Measurements from ENCODE around the gene MED27. TPM values are rescaled to one million over a fixed set of nuclear protein-coding genes. Genes with fewer than 3 reads are reported as not detected.

The MED27 gene
- total and polyA plus RNA-seq, 2 of the 4 experiments (the other 2 are of a cell fraction): 50.2 to 63.4 TPM

DNA sequence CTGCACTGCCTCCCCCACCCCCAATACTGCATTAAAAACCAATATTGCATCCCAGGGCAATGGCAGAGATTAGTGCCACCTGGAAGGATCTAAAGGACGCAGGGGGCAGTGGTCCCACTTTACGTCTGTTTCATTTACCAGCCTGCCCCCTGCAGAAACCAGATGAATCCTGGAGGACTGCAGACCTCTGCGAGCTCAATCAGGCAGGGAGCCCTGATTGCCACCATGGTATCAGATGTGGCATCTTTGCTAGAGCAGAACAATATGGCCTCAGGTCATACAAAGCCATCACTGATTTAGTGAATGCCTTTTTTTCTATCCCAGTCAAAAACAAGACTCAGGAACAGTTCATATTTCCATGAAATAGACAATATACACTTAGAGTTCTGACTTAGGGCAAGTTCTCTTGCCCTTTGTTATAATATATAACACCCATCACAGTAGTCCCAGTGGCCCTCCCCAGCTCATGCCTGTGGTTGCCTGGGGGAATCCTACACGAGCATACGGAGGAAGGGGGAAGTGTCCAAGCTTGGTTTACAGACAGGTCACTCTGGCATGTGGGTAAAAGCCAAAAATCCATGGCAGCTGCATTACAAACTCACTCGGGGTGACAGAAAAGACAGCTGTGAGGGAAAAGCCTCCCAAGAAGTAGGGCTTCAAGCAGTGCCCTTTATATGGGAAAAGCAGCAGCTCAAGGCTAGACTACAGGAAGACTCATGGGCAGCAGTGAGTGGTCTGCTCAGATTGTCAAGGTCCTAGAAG is 85.1 kb downstream of the MED27 start:
- no peak overlapping the region for H2AK9ac ChIP-seq (replicated peaks; ENCODE audit: low read depth, low read length, poor library complexity)
- dilution Hi-C loops (cut with HindIII; ENCODE audit: low sequenced_read_pairs, unreplicated experiment) (no loop called here), intact Hi-C loops (cut with micrococcal nuclease) (no loop called here), in situ Hi-C loops (cut with MboI; ENCODE audit: low sequenced_read_pairs) (no loop called here)
- peaks cover 4% of the 10 kb centered on the region; the same call in 1 of the 2 replicates for H4K20me1 ChIP-seq (ENCODE audit: insufficient read depth, low read length)
- H3K4me3 ChIP-seq (ENCODE audit: insufficient read depth, low read depth, low read length): no peak overlapping the region
- peaks cover 8% of the 10 kb centered on the region for H3K4me1 ChIP-seq (ENCODE audit: control insufficient read depth, insufficient read depth, low read length)
- POLR2A ChIA-PET (ENCODE audit: unreplicated experiment): no interaction called here
- TF ChIP-seq RAD21 (IDR thresholded peaks at IDR 0.05; ENCODE audit: low read length) (no peak), SMC3 (IDR thresholded peaks at IDR 0.05; ENCODE audit: low read depth, low read length) (no peak), MAZ (IDR thresholded peaks at IDR 0.05; ENCODE audit: borderline replicate concordance, low read depth, low read length) (no peak)
- TF ChIP-seq, protein P1, sequence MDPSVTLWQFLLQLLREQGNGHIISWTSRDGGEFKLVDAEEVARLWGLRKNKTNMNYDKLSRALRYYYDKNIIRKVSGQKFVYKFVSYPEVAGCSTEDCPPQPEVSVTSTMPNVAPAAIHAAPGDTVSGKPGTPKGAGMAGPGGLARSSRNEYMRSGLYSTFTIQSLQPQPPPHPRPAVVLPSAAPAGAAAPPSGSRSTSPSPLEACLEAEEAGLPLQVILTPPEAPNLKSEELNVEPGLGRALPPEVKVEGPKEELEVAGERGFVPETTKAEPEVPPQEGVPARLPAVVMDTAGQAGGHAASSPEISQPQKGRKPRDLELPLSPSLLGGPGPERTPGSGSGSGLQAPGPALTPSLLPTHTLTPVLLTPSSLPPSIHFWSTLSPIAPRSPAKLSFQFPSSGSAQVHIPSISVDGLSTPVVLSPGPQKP (IDR thresholded peaks at IDR 0.05; ENCODE audit: borderline replicate concordance, low read depth, low read length): no peak
- peaks cover 3% of the 10 kb centered on the region for H3K9me1 ChIP-seq (ENCODE audit: insufficient read depth, low read length)
- WGBS, 2 experiments (ENCODE audit: extremely low coverage in 2 of 2, insufficient read length in 1 of 2): 83% methylated on average over 4 of the region's 6 CpGs; no CpG with 5 or more reads in 1 of the 2 experiments
- no peak overlapping the region for H2BK120ac ChIP-seq (ENCODE audit: low read depth, low read length)
- H3K27ac ChIP-seq (ENCODE audit: insufficient read depth, low read length): no peak overlapping the region
- no peak overlapping the region for H2AFZ ChIP-seq (replicated peaks; ENCODE audit: low read length, poor library complexity)
- H4K91ac ChIP-seq (ENCODE audit: insufficient read depth, low read depth, low read length): no peak overlapping the region
- no peak overlapping the region for H2BK5ac ChIP-seq (ENCODE audit: low read depth, low read length, poor library complexity, severe bottlenecking)
- DNase-seq: no peak
- H3K4ac ChIP-seq (ENCODE audit: low read depth, low read length): peak overlapping the region; percentile 35; the same call in 1 of the 2 replicates
- H4K8ac ChIP-seq (ENCODE audit: low read depth in 2 of 2, low read length in 2 of 2): no peak overlapping the region
- H3K9ac ChIP-seq (ENCODE audit: low read depth, low read length): no peak overlapping the region
- H3K27me3 ChIP-seq (ENCODE audit: control insufficient read depth, insufficient read depth, low read length): no peaks in the 10 kb centered on the region
- H2BK15ac ChIP-seq (ENCODE audit: low read depth, low read length): no peak overlapping the region
- no peak overlapping the region for H3K4me2 ChIP-seq (ENCODE audit: low read depth, low read length)
- no peak overlapping the region; the same call in 1 of the 2 replicates for H2BK20ac ChIP-seq (ENCODE audit: low read depth, low read length)
- no peak overlapping the region for H3K23ac ChIP-seq (ENCODE audit: low read depth, low read length)
- peaks cover 6% of the 10 kb centered on the region for H3K9me3 ChIP-seq (ENCODE audit: control insufficient read depth, insufficient read depth, low read length)
- no peak overlapping the region for H2AK5ac ChIP-seq (ENCODE audit: low read depth, low read length)
- peaks cover 4% of the 10 kb centered on the region; the same call in 1 of the 2 replicates for H3K36me3 ChIP-seq (ENCODE audit: control insufficient read depth, insufficient read depth, low read length)
- peaks cover 62 to 80% of the 10 kb centered on the region in 2 experiments for H3K79me1 ChIP-seq (ENCODE audit: low read depth in 1 of 2, low read length in 2 of 2)
- CTCF ChIA-PET: no interaction called here
- no peak overlapping the region for H3K14ac ChIP-seq (replicated peaks; ENCODE audit: low read depth, low read length)
- no peak overlapping the region for H3K18ac ChIP-seq (ENCODE audit: low read depth, low read length)
- H4K5ac ChIP-seq (ENCODE audit: low read depth, low read length): no peak overlapping the region
- H3K56ac ChIP-seq (ENCODE audit: extremely low read depth, insufficient read depth, low read length): no peak overlapping the region
- no peak for ATAC-seq (ENCODE audit: low read depth)
- BruUV-seq (replicated peaks): no TSS peak
